Subcutaneous preadipocyte (primary cell): ENCODE results near the gene ANGEL1. TPM values are rescaled to one million over a fixed set of nuclear protein-coding genes. Genes with fewer than 3 reads are reported as not detected.

Source experiments
- total RNA-seq: library from RNA; depleted of rRNA; stranded (reverse); fragments of >200 nt; gene quantifications from 2 replicates; pipeline ENCODE4 v1.2.3, GENCODE V29; 2012

Gene ANGEL1, protein sequence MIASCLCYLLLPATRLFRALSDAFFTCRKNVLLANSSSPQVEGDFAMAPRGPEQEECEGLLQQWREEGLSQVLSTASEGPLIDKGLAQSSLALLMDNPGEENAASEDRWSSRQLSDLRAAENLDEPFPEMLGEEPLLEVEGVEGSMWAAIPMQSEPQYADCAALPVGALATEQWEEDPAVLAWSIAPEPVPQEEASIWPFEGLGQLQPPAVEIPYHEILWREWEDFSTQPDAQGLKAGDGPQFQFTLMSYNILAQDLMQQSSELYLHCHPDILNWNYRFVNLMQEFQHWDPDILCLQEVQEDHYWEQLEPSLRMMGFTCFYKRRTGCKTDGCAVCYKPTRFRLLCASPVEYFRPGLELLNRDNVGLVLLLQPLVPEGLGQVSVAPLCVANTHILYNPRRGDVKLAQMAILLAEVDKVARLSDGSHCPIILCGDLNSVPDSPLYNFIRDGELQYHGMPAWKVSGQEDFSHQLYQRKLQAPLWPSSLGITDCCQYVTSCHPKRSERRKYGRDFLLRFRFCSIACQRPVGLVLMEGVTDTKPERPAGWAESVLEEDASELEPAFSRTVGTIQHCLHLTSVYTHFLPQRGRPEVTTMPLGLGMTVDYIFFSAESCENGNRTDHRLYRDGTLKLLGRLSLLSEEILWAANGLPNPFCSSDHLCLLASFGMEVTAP
- total RNA-seq = 8.1 and 9.4 TPM in 2 replicates

DNA sequence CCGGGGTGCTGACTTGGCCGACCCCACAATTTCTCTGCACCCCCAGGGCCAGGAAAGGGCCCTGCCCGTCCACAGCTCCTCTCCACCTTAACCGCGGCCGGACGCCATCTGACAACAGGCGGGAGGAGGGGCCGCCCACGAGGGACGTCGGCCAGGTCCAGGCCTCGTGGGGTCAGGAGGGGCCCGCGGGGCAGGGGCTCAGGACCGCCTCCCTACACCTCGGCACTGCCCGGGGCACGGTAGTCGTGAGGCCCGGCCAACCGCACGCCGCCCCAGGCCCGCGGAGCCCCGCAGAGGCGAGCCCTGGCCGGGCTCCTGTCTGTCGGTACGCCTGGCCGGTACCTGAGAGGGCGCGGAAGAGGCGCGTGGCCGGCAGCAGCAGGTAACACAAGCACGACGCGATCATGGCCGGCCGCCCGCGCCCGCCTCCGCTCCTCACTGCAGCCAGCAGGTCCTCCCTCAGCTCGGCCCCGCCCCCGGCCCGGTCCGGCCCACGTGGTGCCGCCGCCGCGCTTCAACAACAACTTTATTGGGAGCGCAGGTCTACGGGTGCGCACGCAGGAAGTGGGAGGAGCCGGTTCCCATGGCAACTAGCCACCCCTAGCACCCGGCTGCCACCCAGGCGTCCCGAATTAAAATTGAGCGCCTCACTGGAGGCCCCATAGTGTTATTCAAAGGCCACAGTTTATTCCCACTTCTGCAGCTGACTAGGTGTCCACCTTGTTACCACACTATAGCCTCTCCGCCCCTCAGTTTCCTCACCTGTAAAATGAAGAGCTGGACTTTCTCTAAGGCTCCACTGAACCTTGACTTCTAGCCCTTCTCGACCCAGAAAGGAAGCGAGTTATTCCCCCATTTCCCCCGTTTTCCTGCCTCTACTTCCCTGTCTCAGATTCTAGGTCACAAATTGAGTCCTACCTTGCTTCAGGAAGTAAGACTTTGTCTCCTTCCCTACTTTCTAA, at the start of gene ANGEL1:
Gene ANGEL1 (minus strand): TSS at position 461 of the 962 bp plus-strand sequence. CDS start 55 bp downstream, at position 406.

DNA sequence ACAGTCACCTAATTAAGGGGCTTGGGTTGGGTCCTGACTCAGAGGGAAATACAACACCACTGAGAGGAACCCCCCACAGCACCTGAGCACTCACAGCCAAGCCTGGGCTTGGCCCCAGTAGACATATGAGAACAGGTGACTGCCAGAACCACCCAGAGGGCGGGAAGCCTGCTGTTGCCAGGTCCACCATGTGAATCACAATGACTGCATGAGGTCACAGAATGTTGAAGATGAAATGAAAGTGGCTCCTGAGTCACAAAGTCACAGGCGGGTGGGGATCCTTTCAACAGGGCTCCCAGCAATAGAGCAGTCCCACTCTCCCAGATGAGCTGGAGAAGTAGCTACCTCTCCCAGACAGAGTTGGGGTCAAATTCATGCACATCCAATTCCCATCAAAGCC, 13.4 kb upstream of the ANGEL1 start, which contains the start of gene LRRC74A:
Gene LRRC74A (plus strand): TSS at position 287 of the 400 bp plus-strand sequence. CDS start 290 bp downstream, outside the sequence.

DNA sequence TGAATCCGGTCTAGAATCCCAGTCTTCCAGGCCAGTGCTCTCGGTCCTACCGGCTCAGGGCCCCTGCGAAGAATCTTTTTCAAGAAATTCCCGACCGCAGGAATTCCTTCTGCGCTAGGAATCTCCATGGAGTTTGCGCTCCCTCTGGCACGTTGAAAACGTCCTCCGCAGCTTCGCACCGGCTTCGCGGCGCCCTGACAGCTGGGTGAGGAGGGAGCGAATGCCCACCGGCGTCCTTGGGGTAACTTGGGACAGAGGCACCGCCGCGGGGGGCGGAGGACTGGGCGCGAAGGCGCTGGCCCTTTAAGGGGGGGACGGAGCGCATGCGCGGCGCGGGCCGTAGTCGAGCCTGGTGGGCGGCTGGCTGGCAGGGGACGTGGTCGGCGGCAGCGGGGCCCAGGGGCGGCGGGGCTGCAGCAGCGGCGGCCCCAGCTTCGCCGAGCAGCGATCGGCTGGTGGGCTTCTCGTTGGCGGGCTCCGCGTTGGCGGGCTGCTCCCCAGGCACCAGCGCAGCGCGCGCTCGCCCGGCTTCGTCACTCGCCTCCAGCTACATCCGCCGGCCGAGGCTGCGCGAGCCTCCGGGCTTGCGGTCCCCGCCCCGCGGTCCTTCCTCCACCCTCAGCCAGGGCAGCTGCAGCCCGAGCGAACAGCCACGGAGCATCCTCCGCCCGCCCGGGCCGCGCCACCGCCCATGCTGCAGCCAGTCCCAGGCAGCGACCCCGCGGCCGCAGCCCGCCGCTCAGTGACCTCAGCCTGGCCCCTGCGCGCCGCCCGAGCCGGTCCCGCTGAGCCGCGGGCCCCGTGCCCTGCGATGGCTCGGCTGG, 51.3 kb downstream of the ANGEL1 start, which contains the start of gene VASH1:
Gene VASH1 (plus strand): TSS at position 333 of the 824 bp plus-strand sequence. CDS start 1,354 bp downstream, outside the sequence.

Other genes starting within 250 kb of the ANGEL1 start
- gene VASH1, start 51.4 kb downstream of the ANGEL1 start, total RNA-seq = 1.8 and 2.5 TPM in 2 replicates
- gene LRRC74A, start 13.5 kb upstream of the ANGEL1 start, total RNA-seq = not detected in 2 replicates
- gene IRF2BPL, start 215.8 kb upstream of the ANGEL1 start, total RNA-seq = 16.2 and 18.2 TPM in 2 replicates